Epidermal melanocyte (primary cell): Measurements from ENCODE around the gene STXBP2.
"Not testable (repeated sequence)": the region's sequence is repeated elsewhere in the genome, so short reads cannot be mapped to it uniquely, and the experiment has no call there.

ENCODE experiments used
- DNase-seq: peaks from one replicate; pipeline ENCODE4 v3.0.0; 2011; ENCODE audit warnings: low spot score; ENCODE audit not compliant: insufficient read length

STXBP2 gene

DNA sequence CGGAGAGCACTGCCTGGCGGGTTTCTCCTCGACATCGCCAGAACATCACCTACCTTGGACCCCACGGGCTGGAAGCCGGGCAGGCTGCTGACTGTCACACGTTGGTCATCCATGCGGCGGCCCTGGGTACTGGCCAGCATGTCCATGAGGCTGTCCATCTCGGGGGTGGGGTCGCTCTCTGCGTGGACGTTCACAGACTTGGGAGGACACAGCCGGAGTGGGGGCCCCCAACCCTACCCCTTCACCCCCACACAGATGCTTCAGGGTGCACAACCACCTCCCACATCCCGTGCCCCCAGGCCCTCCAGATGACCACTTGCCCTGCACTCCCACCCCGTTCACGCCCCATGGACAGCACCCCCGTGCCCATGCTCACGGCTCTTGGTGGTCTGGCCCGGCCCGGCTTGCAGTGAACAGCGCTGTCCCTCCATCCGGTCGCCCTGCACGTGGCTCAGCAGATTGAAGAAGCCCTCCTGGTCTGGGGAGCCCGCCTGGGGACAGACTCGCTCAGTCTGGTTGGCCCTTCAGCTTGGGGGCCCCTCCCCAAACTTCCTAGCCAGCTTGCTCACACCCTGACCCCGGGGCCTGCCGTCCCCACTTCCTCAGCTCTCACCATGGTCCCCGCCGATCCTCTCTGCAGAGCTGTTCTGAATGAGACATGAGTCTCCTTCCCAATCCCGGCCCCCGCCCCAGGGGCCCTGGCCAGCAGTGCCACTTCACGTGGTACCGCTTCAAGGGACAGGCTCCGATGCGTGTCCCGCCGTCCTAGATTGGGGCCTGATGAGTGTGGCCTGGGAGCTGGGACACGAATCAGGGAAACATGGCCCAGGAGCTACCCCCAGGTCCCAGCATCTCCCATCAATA is 4.3 kb upstream of the STXBP2 start:
- DNase-seq: no peak

DNA sequence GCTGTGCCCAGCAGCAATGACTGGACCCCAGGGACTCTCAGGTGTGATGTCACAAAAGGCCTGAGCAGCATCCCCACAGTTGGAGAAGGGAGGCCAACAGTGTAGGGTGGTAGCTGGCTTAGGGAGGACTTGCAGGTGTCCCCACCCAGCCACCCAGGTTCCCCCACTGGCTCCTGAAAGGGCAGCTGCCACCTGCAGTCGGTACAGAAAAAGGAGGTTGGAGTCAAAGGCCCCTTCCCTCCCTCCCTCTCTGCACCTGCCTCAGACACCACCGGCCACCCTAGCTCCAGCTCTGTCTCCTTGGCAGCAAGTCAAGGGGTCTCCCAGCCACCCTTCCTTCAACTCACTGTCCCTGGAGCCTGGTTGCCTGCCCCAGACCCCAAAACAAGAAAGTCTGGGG is 3.2 kb upstream of the STXBP2 start, which contains the start of gene PCP2:
PCP2 (minus strand) TSS at position 22 of the 400 bp plus-strand sequence. CDS start 262 bp downstream, outside the sequence.
- no peak for DNase-seq

DNA sequence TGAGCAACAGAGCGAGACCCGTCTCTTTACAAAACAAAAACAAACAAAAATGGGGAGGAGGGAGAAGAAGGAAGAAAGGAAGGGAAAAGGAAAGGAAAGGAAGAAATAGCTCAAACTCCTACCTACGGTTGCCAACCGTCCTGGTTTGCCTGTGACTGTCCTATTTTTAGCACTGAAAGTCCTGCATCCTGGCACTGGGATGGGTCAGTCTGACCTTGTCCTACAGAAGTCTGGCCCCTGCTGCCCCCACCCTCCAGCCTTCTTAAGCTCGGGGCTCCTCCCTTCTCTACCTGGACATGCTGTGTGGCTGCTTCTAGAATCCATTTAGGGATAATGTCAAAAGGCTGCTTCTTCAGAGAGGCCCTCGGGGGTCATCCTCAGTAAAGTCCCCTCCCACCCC is 1.2 kb upstream of the STXBP2 start:
- DNase-seq: no peak

GRCh38 chr19:7636317-7636690 is 606 bp upstream of the STXBP2 start:
- no peak for DNase-seq

DNA sequence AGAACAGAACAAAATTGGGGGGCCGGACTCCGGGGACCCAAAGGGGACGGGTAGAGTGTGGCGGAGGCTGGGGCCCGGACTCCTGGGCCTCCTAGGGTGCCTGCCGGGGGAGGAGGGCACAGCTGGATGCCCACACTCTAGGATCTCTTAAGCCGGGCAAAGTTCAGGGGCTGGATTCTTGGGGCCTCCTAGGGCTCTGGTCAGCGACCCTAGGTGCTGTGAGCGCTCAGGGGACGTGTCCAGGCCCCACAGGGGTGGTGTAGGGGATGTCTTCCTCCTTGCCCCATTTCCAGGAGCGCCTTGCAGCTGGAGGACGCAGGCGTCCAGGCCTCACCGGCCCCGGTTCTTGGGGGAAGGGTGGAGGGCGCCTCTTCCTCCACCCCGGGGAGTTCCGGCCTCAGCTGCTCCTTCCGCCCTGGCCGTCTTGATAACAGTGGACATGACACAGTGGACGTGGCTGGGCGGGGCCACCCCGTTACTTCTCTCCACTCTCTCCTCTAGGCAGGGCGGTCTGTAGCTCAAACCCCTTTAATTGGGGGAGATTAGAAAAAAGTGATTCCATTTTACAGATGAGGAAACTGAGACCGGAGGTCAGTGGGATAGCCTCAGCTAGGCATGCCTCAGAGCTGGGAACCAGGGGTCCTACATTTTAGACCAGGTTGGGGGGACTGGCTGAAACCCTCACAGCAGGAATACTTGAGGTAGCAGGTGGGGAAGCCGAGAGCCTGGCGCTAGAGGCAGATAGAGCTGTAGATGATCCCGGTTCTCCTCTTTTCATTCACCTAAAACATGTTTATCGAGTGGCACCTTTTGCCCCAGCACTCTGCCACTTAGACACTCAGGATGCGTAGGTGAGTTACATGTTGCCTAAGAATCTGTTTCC is 705 bp downstream of the STXBP2 start:
- DNase-seq: no peak

DNA sequence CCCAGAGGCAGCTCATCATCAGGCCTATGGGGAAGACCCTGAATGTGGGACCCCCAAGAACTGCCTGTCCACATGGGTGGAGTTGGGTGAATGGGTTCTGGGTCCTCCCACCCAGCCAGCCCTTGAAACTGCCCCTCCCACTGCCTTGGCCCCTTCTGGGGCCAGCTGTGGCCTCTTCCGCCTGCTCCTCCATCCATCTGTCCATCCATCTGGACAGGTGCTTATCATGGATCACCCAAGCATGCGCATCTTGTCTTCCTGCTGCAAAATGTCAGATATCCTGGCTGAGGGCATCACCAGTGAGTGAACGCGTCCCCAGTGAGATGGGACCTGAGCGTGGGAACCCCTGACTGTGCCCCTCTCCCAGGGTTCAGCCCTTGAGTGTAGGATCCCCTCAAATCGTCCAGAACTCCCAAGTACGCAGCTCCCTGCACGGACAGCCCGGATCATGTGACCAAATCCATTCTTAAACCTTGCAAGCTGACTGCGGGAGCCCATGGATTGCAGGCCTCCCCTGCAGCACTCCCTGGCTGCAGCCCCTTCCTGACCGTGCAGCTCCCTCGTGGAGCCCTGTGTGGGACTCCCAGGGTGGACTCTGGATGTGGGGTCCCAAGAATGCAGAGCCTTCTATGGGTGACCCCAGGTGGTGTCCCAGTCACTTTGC is 2.0 kb downstream of the STXBP2 start:
- DNase-seq: no peak

GRCh38 chr19:7639863-7640348 is 3.0 kb downstream of the STXBP2 start:
- no peak for DNase-seq

- no peak for DNase-seq
These were observed 3.9 kb downstream of the STXBP2 start for GRCh38 chr19:7640803-7641202.

DNA sequence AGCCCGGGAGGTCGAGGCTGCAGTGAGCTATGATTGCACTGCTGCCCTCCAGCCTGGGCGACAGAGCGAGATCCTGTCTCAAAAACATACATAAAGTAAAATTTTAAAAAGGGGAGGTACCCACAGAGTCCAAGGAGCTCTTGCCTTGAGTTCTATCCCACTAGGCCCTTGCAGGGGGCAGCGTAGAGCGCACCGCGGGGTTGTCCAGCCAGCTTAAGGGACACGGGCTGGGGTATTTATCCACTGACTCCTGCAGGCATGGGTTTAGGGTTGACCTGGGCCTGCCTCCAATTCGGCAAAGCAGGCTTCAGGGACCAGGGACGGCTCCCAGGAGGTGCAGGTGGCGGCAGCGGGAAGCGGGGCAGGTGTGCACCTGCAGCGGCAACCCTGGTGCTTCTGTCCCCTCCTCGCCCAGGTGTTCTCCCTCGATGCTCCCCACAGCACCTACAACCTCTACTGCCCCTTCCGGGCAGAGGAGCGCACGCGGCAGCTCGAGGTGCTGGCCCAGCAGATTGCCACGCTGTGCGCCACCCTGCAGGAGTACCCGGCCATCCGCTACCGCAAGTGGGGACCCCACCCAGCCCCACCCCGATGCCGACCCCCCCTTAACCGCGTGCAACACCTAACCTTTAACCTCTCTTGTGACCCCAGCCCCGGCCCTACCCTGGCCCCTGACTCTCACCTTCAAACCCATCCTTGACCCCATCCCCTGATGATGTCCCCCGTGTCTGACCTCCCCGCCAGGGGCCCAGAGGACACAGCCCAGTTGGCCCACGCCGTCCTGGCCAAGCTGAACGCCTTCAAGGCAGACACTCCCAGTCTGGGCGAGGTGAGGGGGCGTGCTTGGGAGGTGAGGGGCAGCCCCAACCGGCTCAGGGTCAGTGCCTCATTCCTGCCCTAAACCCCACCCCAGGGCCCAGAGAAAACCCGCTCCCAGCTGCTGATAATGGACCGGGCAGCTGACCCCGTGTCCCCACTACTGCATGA is 4.7 kb downstream of the STXBP2 start:
- DNase-seq: no peak

GRCh38 chr19:7642295-7643030 is 5.6 kb downstream of the STXBP2 start:
- DNase-seq: no peak

GRCh38 chr19:7643031-7643415 is 6.1 kb downstream of the STXBP2 start:
- no peak for DNase-seq

DNA sequence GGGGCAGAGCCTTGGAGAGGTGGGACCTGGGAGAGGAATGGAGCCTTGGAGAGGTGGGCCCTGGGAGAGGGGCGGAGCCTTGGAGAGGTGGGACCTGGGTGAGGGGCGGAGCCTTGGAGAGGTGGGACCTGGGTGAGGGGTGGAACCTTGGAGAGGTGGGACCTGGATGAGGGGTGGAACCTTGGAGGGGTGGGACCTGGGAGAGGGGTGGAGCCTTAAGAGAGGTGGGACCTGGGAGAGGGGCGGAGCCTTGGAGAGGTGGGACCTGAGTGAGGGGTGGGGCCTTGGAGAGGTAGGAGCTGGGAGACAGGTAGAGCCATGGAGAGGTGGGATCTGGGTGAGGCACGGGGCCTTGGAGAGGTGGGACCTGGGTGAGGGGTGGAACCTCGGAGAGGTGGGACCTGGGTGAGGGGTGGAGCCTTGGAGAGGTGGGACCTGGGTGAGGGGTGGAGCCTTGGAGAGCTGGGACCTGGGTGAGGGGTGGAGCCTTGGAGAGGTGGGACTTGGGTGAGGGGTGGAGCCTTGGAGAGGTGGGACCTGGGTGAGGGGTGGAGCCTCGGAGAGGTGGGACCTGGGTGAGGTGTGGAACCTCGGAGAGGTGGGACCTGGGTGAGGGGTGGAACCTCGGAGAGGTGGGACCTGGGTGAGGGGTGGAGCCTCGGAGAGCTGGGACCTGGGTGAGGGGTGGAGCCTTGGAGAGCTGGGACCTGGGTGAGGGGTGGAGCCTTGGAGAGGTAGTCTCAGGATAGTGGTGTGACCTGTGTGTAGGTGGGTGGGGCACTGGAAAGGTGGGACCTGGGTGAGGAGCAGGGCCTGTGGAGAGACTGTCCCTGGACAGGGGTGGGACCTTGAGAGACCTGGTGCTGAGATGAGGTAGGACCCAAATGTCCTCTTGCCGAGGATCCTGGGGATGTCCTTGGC is 7.0 kb downstream of the STXBP2 start:
- DNase-seq: not testable (repeated sequence)

DNA sequence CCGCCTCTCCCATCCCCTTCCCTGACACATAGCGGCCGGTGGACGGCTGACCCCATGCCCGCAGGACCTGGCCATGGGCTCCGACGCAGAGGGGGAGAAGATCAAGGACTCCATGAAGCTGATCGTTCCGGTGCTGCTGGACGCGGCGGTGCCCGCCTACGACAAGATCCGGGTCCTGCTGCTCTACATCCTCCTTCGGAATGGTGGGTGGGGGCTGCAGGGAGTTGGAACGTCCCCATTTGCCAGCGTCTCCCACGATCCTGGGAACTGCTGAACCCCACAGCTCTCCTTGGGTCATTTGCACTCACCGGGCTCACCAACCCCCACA is 7.6 kb downstream of the STXBP2 start:
- no peak for DNase-seq

- DNase-seq: no peak
These were observed 8.3 kb downstream of the STXBP2 start for GRCh38 chr19:7645163-7645562.

- no peak for DNase-seq
These were observed 8.9 kb downstream of the STXBP2 start for GRCh38 chr19:7645656-7646425.

- no peak for DNase-seq
These were observed 9.5 kb downstream of the STXBP2 start for GRCh38 chr19:7646426-7646700.

DNA sequence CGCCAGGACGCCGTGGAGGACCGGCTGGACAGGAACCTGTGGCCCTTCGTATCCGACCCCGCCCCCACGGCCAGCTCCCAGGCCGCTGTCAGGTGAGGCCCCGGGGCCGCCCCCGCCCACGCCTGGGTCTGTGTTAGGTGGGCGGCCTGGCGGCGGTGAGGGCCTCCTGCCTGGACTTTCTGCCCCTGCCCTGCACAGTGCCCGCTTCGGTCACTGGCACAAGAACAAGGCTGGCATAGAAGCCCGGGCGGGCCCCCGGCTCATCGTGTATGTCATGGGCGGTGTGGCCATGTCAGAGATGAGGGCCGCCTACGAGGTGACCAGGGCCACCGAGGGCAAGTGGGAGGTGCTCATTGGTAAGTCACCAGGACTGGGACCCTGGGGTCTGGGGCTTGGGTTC is 10.2 kb downstream of the STXBP2 start:
- DNase-seq: no peak

GRCh38 chr19:7648265-7649014 is 11.5 kb downstream of the STXBP2 start:
- no peak for DNase-seq
